Vagina (tissue), 2 donors: ENCODE data around the gene IBA57.

Experiments used
- POLR2A ChIP-seq, 2 donors: fragments of 450-650 bp; IDR thresholded peaks; one replicate each; pipeline ENCODE4 v1.6.1; 2017; ENCODE audit warnings: antibody characterized with exemption in 2 of 2, mild to moderate bottlenecking in 2 of 2, moderate library complexity in 2 of 2
- POLR2AphosphoS5 ChIP-seq, 2 donors: sonication (generic); formaldehyde crosslinking; IDR thresholded peaks; one replicate each; pipeline ENCODE4 v1.9.0; 2017; ENCODE audit warnings: antibody characterized with exemption in 2 of 2, mild to moderate bottlenecking in 2 of 2, low read depth in 1 of 2; ENCODE audit not compliant: insufficient read depth in 1 of 2

GRCh38 chr1:228224198-228225164 lies 58.9 kb downstream of the IBA57 start:
- TF ChIP-seq POLR2A (IDR thresholded peaks at IDR 0.05) (no peak), POLR2AphosphoS5 (IDR thresholded peaks at IDR 0.05; ENCODE audit: insufficient read depth in 1 of 2, low read depth in 1 of 2) (no peak)
